Activated CD4-positive, alpha-beta T cell treated with anti-CD3 and anti-CD28 coated beads for 4 hours (primary cell): ENCODE measurements around the gene LRRD1.
"Not testable (repeated sequence)": the region's sequence is repeated elsewhere in the genome, so short reads cannot be mapped to it uniquely, and the experiment has no call there.

Source experiments
- DNase-seq, 2 donors: peaks; one replicate each; pipeline ENCODE4 v3.0.0-alpha.2; 2020

Gene LRRD1

GRCh38 chr7:92137557-92137956, 41.4 kb downstream of the LRRD1 start:
- no peak for DNase-seq

- DNase-seq, result peak in 1 of 2 donors; percentile 1
Measured at GRCh38 chr7:92135052-92135889, 43.7 kb downstream of the LRRD1 start.

DNA sequence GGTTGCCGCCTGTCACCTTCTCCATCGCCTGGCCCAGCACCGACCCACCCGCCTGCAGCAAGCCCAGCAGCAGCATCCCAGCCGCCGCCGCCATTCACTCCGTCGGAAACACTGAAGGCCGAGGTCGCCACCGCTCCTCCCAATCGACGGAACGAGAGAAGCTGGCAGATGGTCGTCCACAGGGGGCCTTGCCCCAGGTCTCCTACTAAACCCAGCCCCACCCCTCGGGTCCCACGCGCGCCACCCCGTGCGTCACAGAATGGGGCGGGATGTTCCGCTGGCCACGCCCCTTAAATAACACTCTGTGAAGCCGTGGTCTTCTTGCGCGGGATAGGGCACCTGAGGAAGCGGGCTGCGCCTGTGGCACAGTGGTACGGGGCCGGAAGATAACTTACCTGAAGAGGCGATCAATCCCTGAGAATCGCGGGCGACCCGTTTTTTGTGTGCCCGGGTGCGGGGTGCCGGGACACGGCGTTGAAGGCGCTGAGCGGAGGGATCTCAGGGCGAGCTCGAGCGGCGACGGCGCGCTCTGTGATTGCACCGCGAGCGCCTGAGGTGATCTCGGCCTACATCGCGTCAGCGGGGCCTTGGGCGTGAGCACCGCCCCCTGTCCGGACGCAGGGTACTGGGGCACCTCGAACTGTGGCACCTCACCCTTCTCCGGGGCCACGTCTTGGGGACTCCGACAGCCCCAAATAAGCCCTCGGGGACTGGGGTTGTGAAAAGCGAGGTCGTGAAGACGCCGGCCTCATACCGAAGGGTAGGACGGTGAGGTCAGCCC, 44.5 kb downstream of the LRRD1 start, which contains the start of gene CYP51A1:
Gene CYP51A1, minus strand, starts transcription at position 207 of the 781 bp plus-strand sequence. Its CDS starts 113 bp downstream, at position 94.
- peak; percentile 90 to 94 for DNase-seq

DNA sequence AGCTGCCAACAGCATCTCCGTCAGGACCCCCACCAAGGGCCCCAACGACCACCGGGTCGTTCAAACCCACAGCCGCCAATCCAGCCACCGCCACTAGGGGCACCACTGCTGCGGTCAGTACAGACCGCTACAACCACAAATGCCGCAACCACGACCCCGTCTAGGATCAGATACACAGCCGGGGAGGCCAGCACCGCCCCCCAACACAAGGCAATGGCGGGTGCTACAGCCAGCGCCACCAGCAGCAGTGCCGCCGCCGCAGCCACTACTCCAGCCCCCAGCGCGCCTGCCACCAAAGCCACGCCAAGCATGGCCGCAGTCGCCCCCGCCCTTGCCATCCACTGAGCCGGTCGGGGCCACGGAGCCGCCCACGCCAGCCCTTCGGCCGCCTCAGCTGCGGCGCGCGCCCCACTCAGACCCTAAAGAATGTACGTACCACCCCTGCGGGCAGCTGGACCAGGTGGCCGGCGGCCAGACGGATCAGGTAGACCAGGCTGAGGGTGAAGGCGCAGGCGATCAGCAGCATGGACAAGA, 45.1 kb downstream of the LRRD1 start:
- peak; percentile 46 to 52 for DNase-seq

DNA sequence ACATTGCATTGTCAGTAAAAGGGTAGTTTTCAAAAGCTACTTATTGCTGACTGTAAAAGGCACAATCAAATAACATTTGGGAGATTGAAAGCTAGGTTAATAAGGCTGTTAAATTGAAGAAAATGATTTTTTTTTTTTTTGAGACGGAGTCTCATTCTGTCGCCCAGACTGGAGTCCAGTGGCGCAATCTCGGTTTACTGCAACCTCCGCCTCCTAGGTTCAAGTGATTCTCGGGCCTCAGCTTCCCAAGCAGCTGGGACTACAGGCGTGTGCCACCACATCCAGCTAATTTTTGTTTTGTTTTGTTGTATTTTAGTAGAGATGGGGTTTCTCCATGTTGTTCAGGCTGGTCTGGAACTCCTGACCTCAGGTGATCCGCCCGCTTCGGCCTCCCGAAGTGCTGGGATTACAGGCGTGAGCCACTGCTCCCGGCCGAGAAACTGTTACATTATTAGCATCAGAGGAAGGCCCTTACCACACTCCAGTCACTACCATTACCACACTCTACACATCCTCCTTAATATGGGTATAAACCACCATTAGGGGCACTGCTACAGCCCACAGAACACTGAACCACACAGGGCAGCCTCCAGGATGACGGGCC, 45.7 kb downstream of the LRRD1 start:
- no peak for DNase-seq

GRCh38 chr7:92131764-92132330, 47.1 kb downstream of the LRRD1 start:
- no peak for DNase-seq

DNA sequence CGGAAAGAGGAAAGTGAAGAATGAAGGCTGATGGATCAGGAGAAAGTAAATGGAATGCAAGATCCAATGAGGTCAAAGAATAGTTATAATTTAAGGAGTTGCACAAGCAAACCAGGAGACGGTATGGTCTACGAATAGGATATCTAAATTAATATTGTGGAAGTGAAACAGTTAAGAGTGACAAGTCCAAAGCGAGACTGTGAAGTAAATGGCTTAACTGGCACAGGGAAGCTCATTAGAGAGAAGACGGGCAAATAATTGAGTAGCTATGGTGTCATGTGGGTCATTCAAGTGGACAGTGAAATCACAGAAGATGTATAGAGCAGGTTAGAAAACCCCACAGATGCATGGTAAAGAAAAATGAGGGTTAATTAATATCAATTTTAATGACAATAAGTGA, 47.8 kb downstream of the LRRD1 start:
- DNase-seq, result no peak

- DNase-seq, result no peak
Measured at GRCh38 chr7:92121681-92122080, 57.3 kb downstream of the LRRD1 start.

DNA sequence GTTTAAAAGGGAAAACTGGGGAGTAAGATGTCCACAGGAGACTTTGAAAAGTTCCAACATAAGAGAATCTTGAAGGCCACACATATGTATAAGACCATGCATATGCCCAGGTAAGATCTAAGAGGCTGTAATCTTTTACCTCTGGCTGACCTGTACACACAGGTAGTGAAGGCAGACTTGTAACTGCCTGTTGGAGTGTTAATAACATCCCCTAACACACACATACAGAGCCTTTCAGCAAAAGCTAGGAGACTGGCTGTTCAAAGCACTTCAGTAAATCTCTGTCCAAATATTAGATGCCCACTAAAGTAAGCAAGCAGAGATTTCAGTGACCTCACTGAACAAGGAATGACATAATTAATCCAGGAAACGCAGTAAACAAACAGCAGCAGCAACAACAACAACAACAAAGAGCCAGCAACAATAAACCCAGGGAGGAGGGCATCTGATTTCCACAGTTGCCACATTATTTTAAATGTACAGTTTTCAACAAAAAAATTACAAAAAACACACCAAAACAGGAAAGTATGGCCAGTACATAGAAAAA, 59.7 kb downstream of the LRRD1 start:
- DNase-seq, result no peak

- DNase-seq, result no peak
Measured at GRCh38 chr7:92116949-92117348, 62.0 kb downstream of the LRRD1 start.

- no peak for DNase-seq
Measured at GRCh38 chr7:92115821-92116220, 63.1 kb downstream of the LRRD1 start.

DNA sequence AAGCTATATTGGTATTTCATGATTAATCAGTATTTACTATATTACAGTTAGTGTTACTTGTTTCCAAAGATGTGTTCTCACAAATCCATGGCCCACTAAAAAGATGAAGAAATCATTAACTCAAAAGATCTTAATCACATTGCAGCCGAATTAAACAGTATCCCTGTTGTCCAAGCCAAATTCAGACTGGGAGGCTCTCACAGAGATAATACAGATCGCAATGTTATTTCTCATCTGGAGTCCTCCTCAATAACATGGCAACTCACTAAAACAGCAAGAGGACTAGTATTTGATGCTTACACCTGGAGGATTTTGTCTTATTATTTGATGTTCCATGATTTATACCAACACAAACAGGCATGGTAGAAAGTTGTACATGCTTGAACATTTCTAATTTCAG, 68.1 kb downstream of the LRRD1 start:
- no peak for DNase-seq

- DNase-seq, result no peak
Measured at GRCh38 chr7:92108821-92109220, 70.1 kb downstream of the LRRD1 start.

DNA sequence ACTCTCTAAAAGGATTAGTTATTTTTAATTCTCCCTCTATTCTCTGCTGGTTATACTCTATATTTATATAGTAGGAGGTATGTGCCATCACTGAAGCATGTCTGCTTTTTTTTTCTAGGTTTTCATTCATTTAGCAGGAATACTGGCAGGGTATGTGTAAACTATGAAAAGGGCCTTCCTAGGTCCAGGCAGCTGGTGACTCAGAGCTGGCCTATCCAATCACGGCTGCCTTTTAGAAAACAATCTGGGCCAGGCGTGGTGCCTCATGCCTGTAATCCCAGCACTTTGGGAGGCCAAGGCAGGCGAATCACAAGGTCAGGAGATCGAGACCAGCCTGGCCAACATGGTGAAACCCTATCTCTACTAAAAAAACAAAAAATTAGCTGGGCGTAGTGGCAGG, 76.1 kb downstream of the LRRD1 start:
- not testable (repeated sequence) for DNase-seq

- no peak for DNase-seq
Measured at GRCh38 chr7:92100534-92100933, 78.4 kb downstream of the LRRD1 start.

- DNase-seq, result no peak
Measured at GRCh38 chr7:92095380-92095779, 83.6 kb downstream of the LRRD1 start.
